ENCODE results near the gene HK3.

DNA sequence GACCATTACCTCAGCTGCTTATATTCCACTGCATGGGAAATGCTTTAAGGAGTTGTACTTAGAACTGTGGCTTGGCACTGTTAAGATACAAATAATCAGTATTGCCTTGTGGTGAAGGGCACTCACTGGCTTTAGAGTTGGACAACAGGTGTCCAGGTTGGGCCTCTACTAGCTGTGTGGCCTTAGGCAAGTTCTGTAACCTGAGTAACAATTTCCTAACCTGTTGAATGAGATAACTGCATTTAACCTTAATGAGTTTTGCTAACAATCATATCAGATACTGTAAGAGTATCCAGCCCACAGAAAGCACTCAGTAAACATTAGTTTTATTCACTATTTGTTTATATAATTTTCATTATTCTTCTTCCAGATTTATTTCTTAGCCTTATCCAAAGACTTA is 17.2 kb upstream of the HK3 start:
- TF ChIP-seq POLR2A (IDR thresholded peaks at IDR 0.05) (no peak), POLR2AphosphoS5 (IDR thresholded peaks at IDR 0.05) (no peak), EP300 (IDR thresholded peaks at IDR 0.05; ENCODE audit: low read depth) (no peak)
- TF ChIP-seq, protein P1, sequence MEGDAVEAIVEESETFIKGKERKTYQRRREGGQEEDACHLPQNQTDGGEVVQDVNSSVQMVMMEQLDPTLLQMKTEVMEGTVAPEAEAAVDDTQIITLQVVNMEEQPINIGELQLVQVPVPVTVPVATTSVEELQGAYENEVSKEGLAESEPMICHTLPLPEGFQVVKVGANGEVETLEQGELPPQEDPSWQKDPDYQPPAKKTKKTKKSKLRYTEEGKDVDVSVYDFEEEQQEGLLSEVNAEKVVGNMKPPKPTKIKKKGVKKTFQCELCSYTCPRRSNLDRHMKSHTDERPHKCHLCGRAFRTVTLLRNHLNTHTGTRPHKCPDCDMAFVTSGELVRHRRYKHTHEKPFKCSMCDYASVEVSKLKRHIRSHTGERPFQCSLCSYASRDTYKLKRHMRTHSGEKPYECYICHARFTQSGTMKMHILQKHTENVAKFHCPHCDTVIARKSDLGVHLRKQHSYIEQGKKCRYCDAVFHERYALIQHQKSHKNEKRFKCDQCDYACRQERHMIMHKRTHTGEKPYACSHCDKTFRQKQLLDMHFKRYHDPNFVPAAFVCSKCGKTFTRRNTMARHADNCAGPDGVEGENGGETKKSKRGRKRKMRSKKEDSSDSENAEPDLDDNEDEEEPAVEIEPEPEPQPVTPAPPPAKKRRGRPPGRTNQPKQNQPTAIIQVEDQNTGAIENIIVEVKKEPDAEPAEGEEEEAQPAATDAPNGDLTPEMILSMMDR (IDR thresholded peaks at IDR 0.05): no peak

All from transverse colon (tissue), 4 donors.